GM21723 (cell line): ENCODE measurements around the gene MAPT.
"Not testable (repeated sequence)": the region's sequence is repeated elsewhere in the genome, so short reads cannot be mapped to it uniquely, and the experiment has no call there.

Experiments used
- ATAC-seq: cut with Tn5 transposase; IDR thresholded peaks from one replicate; pipeline ENCODE4 v1.9.1; 2021; ENCODE audit warnings: mild to moderate bottlenecking, moderate library complexity; ENCODE audit not compliant: unreplicated experiment

The MAPT gene

GRCh38 chr17:45896803-45897693 lies 2.7 kb downstream of the MAPT start:
- no peak for ATAC-seq

GRCh38 chr17:45900136-45900535 lies 5.8 kb downstream of the MAPT start:
- ATAC-seq, result no peak

DNA sequence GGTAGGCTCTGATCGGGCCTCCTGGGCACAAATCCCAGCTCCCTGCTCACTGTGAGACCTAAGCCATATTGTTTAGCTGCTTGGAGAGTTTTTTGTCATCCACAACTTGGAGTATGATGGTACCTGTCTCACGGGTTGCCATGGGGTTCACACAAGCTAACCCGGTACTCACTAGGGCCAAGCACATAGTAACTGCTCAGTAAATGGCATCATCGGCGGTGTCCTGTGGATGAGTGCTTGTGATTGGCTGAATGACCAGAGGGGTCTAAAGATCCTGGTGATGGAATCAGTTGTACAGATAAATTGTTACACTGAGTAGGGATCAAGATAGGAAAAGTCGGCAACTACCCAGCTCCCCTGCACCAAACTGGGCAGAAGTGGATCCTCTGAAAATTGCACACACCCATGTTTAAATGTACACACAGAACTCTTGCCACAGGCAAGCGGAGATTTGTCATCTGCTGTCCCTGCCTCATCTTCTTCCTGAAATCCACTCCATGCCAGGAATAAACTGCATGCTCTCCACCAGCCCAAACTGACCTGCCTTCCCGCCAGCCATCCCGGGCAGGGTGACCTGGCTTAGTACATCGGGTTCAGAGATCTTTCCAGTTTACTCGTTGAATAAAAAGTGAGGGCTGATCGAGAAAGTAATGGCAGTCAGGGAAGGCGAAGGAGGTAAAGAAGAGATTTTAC lies 6.5 kb downstream of the MAPT start:
- no peak for ATAC-seq

GRCh38 chr17:45902892-45903346 lies 8.6 kb downstream of the MAPT start:
- no peak for ATAC-seq

- ATAC-seq, result no peak
These were observed 10.5 kb downstream of the MAPT start for GRCh38 chr17:45904866-45905265.

DNA sequence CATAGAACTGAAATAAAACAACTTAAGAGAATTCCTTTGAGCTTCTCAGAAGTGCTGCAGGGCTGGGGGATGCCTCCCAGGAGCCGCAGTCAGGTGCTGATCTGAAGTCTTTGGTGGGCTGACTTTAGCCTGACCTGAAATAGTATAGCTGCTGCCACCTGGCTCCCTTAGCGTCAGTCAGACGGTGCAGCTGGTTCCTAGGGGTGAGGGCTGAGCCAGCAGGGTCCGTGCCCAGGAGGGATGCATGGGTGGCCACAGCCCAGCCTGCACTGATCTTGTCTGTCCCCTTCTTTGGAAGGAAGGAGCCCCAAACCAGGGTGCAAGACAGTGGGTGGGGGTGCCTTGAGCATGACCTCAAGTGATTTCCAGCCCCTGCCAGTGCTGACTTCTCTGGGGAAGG lies 11.5 kb downstream of the MAPT start:
- no peak for ATAC-seq

GRCh38 chr17:45906237-45906636 lies 11.9 kb downstream of the MAPT start:
- no peak for ATAC-seq

DNA sequence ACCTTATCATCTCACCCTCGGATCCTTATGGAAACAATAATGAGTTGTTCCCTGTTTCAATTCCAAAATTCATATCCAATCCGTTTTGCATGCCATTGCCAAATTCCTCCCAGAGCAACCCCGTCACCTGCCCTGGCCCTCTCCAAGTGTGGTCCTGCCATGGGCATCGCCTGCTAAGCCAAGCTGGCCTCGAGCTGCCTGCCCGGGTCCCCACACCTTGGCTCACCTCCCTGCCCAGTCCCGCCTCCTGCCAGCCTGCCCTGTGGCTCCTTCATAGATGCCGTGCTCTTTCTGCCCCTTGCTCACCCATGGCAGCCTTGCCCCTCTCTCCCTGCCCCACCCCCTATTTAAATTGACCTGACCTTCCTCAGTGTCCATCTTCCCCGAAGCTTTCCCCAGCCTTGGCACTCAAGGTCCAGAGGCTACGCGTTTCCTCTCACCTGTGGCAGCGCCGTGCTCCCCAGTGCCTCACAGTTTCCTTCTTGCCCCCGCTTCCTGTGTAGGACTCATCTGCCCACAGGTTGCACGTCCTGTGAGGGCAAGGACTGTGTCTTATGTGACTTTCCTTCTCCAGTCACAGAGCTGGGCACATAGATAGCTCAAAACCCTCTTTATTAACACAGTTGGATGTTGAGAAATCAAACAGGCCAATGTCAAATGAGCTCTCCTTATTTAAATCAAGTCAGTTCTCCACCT lies 12.7 kb downstream of the MAPT start:
- no peak for ATAC-seq

- no peak for ATAC-seq
These were observed 13.5 kb downstream of the MAPT start for GRCh38 chr17:45907750-45908395.

- no peak for ATAC-seq
These were observed 14.1 kb downstream of the MAPT start for GRCh38 chr17:45908460-45908859.

- ATAC-seq, result no peak
These were observed 14.6 kb downstream of the MAPT start for GRCh38 chr17:45908935-45909334.

GRCh38 chr17:45910667-45911066 lies 16.3 kb downstream of the MAPT start:
- ATAC-seq, result no peak

- no peak for ATAC-seq
These were observed 18.0 kb downstream of the MAPT start for GRCh38 chr17:45912319-45912718.

DNA sequence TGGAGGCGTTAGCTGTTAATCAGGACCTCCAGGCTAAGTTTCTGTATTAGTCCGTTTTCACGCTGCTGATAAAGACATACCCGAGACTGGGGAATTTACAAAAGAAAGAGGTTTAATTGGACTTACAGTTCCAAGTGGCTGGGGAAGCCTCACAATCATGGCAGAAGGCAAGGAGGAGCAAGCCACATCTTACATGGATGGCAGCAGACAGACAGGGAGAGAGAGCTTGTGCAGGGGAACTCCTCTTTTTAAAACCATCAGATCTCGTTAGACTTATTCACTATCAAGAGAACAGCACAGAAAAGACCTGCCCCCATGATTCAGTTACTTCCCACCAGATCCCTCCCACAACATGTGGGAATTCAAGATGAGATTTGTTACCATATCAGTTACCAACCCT lies 18.7 kb downstream of the MAPT start:
- ATAC-seq, result not testable (repeated sequence)

DNA sequence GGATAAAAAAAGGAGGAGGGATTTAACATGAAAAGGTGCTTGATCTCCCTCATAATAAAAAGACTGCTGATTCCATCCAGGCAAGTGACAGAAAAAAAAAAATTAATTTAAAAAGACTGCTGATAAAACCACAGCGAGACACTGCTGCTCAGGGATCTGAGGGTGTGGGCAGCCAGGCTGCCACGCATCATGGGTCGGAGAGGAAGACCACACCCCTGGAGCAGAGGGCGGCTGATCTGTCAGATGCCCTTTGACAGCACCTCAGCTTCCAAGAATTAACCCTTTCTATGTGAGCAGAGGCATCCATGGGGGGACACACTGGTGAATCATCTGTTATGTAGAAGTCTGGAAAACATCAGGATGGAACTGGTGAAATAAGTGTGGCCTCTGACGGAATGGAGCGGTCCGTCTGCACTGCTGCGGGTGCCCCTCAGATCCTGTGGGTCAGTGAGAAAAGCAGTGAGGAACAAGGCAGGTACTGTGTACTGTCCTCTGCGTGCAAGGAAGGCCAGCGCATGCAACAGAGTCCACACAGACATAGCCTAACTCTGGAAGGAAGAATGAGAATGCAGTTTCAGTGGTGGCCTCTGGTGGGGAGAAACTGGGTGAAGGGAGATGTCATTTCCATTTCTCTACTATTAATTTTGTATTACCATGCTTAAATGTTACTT lies 19.8 kb downstream of the MAPT start:
- no peak for ATAC-seq

DNA sequence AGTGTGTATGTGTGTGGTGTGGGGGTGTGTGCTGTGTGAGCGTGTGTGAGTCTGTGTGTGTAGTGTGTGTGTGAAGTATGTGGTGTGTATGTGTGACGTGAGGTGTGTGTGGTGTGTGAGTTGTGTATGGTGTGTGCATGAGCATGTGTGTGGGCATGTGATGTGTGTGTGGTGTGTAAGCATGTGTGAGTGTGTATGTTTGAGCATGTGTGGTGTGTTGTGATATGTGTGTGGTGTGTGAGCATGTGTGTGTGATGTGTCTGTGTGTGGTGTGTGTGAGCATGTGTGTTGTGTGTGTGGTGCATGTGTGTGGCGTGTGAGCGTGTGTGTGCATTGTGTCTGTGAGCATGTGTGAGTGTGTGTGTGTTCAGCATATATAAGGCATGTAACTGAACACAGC lies 20.9 kb downstream of the MAPT start:
- no peak for ATAC-seq

- no peak for ATAC-seq
These were observed 22.7 kb downstream of the MAPT start for GRCh38 chr17:45917081-45917480.

GRCh38 chr17:45918241-45918745 lies 23.9 kb downstream of the MAPT start:
- ATAC-seq, result no peak

DNA sequence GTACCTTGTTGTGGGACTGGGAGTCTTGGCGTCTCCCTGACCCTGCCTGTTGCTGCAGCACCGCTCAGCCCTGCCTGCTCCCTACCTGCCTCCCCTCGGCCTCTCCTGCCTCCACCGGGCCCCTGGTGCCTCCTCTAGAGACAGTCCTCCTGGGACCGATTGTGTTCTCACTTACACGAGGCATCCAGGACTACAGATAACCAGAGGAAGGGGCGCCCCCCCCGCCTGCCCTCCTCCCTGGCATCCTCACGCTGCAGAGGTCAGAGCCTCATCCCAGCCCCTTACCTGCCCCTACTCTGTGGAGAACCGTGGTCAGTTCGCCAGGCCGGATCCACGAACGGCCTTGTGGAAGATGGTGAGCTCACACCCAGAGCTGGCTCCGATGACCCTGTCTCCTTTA lies 24.8 kb downstream of the MAPT start:
- ATAC-seq, result no peak

DNA sequence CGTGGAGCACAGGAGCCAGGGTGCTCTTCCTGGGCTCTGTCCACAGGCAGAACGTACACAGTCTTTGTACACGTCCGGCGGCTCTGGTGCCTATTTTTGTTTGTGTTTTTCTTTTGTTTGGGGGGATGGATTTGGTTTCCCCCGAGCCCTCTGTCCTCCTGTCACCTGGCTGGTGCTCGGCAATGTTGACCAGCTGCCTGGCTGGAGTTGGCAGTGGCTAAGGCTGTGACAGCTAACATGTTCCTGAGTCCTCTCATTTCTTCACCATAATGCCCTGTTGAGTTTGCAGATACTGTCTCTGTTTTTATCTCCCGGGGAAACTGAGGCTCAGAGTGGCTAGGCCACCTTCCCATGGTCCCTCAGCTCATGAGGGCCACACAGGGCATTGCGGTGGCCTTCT lies 25.7 kb downstream of the MAPT start:
- no peak for ATAC-seq
